ENCODE results near the gene TRIM8.

DNA sequence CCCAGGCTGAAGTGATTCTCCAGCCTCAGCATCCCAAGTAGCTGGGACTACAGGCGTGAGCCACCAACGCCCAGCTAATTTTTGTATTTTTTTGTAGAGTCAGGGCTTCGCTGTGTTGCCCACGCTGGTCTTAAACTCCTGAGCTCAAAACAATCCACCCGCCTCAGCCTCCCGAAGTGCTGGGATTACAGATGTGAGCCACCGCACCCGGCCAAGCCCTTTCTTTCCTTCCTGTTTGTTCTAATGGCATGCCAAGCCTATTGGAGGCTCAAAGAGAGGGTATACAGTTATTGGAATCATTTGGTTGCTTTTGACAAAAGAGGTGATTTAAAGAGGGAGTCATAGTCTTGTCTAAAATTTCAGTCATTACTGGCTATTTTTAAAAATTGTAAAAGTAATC is 46.0 kb upstream of the TRIM8 start:
- no peak for TF ChIP-seq CTCF (IDR thresholded peaks at IDR 0.05; ENCODE audit: low read depth, low read length)
- no peak for TF ChIP-seq POLR2A (IDR thresholded peaks at IDR 0.05; ENCODE audit: extremely low read depth, insufficient read length)
- TF ChIP-seq MAX (IDR thresholded peaks at IDR 0.05; ENCODE audit: low read depth, low read length): no peak

Measured in NB4 (cell line).